Measurements from ENCODE around the gene DOCK3.

Gene DOCK3

GRCh38 chr3:51340989-51341636 lies 666.4 kb downstream of the DOCK3 start:
- Histone ChIP-seq H3K36me3 (ENCODE audit: control insufficient read depth, insufficient read depth, low read length) (peaks cover 16% of the 10 kb centered on the region; the same call in 1 of the 2 replicates), H3K9me3 (ENCODE audit: control insufficient read depth, insufficient read depth, low read depth, low read length) (no peaks in the 10 kb centered on the region), H3K27me3 (ENCODE audit: control insufficient read depth, insufficient read depth, low read length) (no peaks in the 10 kb centered on the region), H3K9ac (ENCODE audit: low read length) (no peak overlapping the region), H3K27ac (ENCODE audit: low read depth, low read length) (no peak overlapping the region; the same call in 1 of the 2 replicates), H3K4me3 (ENCODE audit: low read depth, low read length) (no peak overlapping the region; the same call in 1 of the 2 replicates), H3K4me1 (ENCODE audit: control insufficient read depth, insufficient read depth, low read length) (peaks cover 16% of the 10 kb centered on the region)

GRCh38 chr3:51343918-51344687 lies 669.4 kb downstream of the DOCK3 start:
- Histone ChIP-seq H3K9ac (ENCODE audit: low read length) (no peak overlapping the region), H3K27ac (ENCODE audit: low read depth, low read length) (no peak overlapping the region), H3K4me1 (ENCODE audit: control insufficient read depth, insufficient read depth, low read length) (peaks cover 16% of the 10 kb centered on the region)

GRCh38 chr3:51350751-51351150 lies 676.0 kb downstream of the DOCK3 start:
- H3K36me3 ChIP-seq (ENCODE audit: control insufficient read depth, insufficient read depth, low read length) = peaks cover under 1% of the 10 kb centered on the region; the same call in 1 of the 2 replicates
- no peak overlapping the region for H3K9ac ChIP-seq (ENCODE audit: low read length)
- no peak overlapping the region for H3K4me3 ChIP-seq (ENCODE audit: low read depth, low read length)
- H3K27ac ChIP-seq (ENCODE audit: low read depth, low read length) = no peak overlapping the region
- peaks cover 4% of the 10 kb centered on the region; the same call in 1 of the 2 replicates for H3K9me3 ChIP-seq (ENCODE audit: control insufficient read depth, insufficient read depth, low read depth, low read length)
- no peaks in the 10 kb centered on the region for H3K27me3 ChIP-seq (ENCODE audit: control insufficient read depth, insufficient read depth, low read length)
- peaks cover 5% of the 10 kb centered on the region; the same call in 1 of the 2 replicates for H3K4me1 ChIP-seq (ENCODE audit: control insufficient read depth, insufficient read depth, low read length)

More at GRCh38 chr3:51343918-51344687, 669.4 kb downstream of the DOCK3 start:
- Histone ChIP-seq H3K4me3 (ENCODE audit: low read depth, low read length) (no peak overlapping the region), H3K27me3 (ENCODE audit: control insufficient read depth, insufficient read depth, low read length) (no peaks in the 10 kb centered on the region), H3K36me3 (ENCODE audit: control insufficient read depth, insufficient read depth, low read length) (peaks cover 9% of the 10 kb centered on the region; the same call in 1 of the 2 replicates), H3K9me3 (ENCODE audit: control insufficient read depth, insufficient read depth, low read depth, low read length) (peaks cover 4% of the 10 kb centered on the region; the same call in 1 of the 2 replicates)

- Histone ChIP-seq H3K27me3 (ENCODE audit: control insufficient read depth, insufficient read depth, low read length) (no peaks in the 10 kb centered on the region), H3K27ac (ENCODE audit: low read depth, low read length) (no peak overlapping the region), H3K4me1 (ENCODE audit: control insufficient read depth, insufficient read depth, low read length) (peaks cover 5% of the 10 kb centered on the region; the same call in 1 of the 2 replicates), H3K9ac (ENCODE audit: low read length) (no peak overlapping the region), H3K9me3 (ENCODE audit: control insufficient read depth, insufficient read depth, low read depth, low read length) (no peaks in the 10 kb centered on the region), H3K4me3 (ENCODE audit: low read depth, low read length) (no peak overlapping the region), H3K36me3 (ENCODE audit: control insufficient read depth, insufficient read depth, low read length) (peaks cover 9% of the 10 kb centered on the region; the same call in 1 of the 2 replicates)
Observed at GRCh38 chr3:51353131-51353530, 678.4 kb downstream of the DOCK3 start.

GRCh38 chr3:51353691-51354090 lies 679.0 kb downstream of the DOCK3 start:
- H3K27me3 ChIP-seq (ENCODE audit: control insufficient read depth, insufficient read depth, low read length) = no peaks in the 10 kb centered on the region
- H3K27ac ChIP-seq (ENCODE audit: low read depth, low read length) = no peak overlapping the region
- H3K4me1 ChIP-seq (ENCODE audit: control insufficient read depth, insufficient read depth, low read length) = peaks cover 5% of the 10 kb centered on the region; the same call in 1 of the 2 replicates
- H3K4me3 ChIP-seq (ENCODE audit: low read depth, low read length) = no peak overlapping the region
- H3K9me3 ChIP-seq (ENCODE audit: control insufficient read depth, insufficient read depth, low read depth, low read length) = no peaks in the 10 kb centered on the region
- peaks cover 9% of the 10 kb centered on the region; the same call in 1 of the 2 replicates for H3K36me3 ChIP-seq (ENCODE audit: control insufficient read depth, insufficient read depth, low read length)
- H3K9ac ChIP-seq (ENCODE audit: low read length) = no peak overlapping the region

GRCh38 chr3:51354172-51354571 lies 679.4 kb downstream of the DOCK3 start:
- Histone ChIP-seq H3K9ac (ENCODE audit: low read length) (no peak overlapping the region), H3K4me1 (ENCODE audit: control insufficient read depth, insufficient read depth, low read length) (peaks cover 5% of the 10 kb centered on the region; the same call in 1 of the 2 replicates), H3K27ac (ENCODE audit: low read depth, low read length) (no peak overlapping the region)

GRCh38 chr3:51354731-51355615 lies 680.2 kb downstream of the DOCK3 start:
- Histone ChIP-seq H3K36me3 (ENCODE audit: control insufficient read depth, insufficient read depth, low read length) (peaks cover 15% of the 10 kb centered on the region; the same call in 1 of the 2 replicates), H3K9me3 (ENCODE audit: control insufficient read depth, insufficient read depth, low read depth, low read length) (no peaks in the 10 kb centered on the region), H3K4me1 (ENCODE audit: control insufficient read depth, insufficient read depth, low read length) (peaks cover 5% of the 10 kb centered on the region; the same call in 1 of the 2 replicates), H3K27me3 (ENCODE audit: control insufficient read depth, insufficient read depth, low read length) (no peaks in the 10 kb centered on the region), H3K4me3 (ENCODE audit: low read depth, low read length) (no peak overlapping the region), H3K9ac (ENCODE audit: low read length) (no peak overlapping the region), H3K27ac (ENCODE audit: low read depth, low read length) (no peak overlapping the region)

More at GRCh38 chr3:51354172-51354571, 679.4 kb downstream of the DOCK3 start:
- Histone ChIP-seq H3K9me3 (ENCODE audit: control insufficient read depth, insufficient read depth, low read depth, low read length) (no peaks in the 10 kb centered on the region), H3K27me3 (ENCODE audit: control insufficient read depth, insufficient read depth, low read length) (no peaks in the 10 kb centered on the region), H3K4me3 (ENCODE audit: low read depth, low read length) (no peak overlapping the region), H3K36me3 (ENCODE audit: control insufficient read depth, insufficient read depth, low read length) (peaks cover 9% of the 10 kb centered on the region; the same call in 1 of the 2 replicates)

GRCh38 chr3:51355891-51356578 lies 681.3 kb downstream of the DOCK3 start:
- no peak overlapping the region for H3K27ac ChIP-seq (ENCODE audit: low read depth, low read length)
- no peaks in the 10 kb centered on the region for H3K9me3 ChIP-seq (ENCODE audit: control insufficient read depth, insufficient read depth, low read depth, low read length)
- peaks cover 5% of the 10 kb centered on the region; the same call in 1 of the 2 replicates for H3K4me1 ChIP-seq (ENCODE audit: control insufficient read depth, insufficient read depth, low read length)
- H3K27me3 ChIP-seq (ENCODE audit: control insufficient read depth, insufficient read depth, low read length) = no peaks in the 10 kb centered on the region
- no peak overlapping the region for H3K9ac ChIP-seq (ENCODE audit: low read length)
- peaks cover 20% of the 10 kb centered on the region; the same call in 1 of the 2 replicates for H3K36me3 ChIP-seq (ENCODE audit: control insufficient read depth, insufficient read depth, low read length)
- no peak overlapping the region for H3K4me3 ChIP-seq (ENCODE audit: low read depth, low read length)

- no peak overlapping the region for H3K9ac ChIP-seq (ENCODE audit: low read length)
- no peak overlapping the region for H3K4me3 ChIP-seq (ENCODE audit: low read depth, low read length)
- no peak overlapping the region for H3K27ac ChIP-seq (ENCODE audit: low read depth, low read length)
- peaks cover 5% of the 10 kb centered on the region; the same call in 1 of the 2 replicates for H3K4me1 ChIP-seq (ENCODE audit: control insufficient read depth, insufficient read depth, low read length)
- peaks cover 26% of the 10 kb centered on the region; the same call in 1 of the 2 replicates for H3K36me3 ChIP-seq (ENCODE audit: control insufficient read depth, insufficient read depth, low read length)
- no peaks in the 10 kb centered on the region for H3K27me3 ChIP-seq (ENCODE audit: control insufficient read depth, insufficient read depth, low read length)
- no peaks in the 10 kb centered on the region for H3K9me3 ChIP-seq (ENCODE audit: control insufficient read depth, insufficient read depth, low read depth, low read length)
Observed at GRCh38 chr3:51357856-51358255, 683.1 kb downstream of the DOCK3 start.

GRCh38 chr3:51358981-51359380 lies 684.3 kb downstream of the DOCK3 start:
- H3K27me3 ChIP-seq (ENCODE audit: control insufficient read depth, insufficient read depth, low read length) = no peaks in the 10 kb centered on the region

More at GRCh38 chr3:51358981-51359380, 684.3 kb downstream of the DOCK3 start:
- Histone ChIP-seq H3K4me1 (ENCODE audit: control insufficient read depth, insufficient read depth, low read length) (peaks cover 5% of the 10 kb centered on the region; the same call in 1 of the 2 replicates), H3K4me3 (ENCODE audit: low read depth, low read length) (no peak overlapping the region), H3K9ac (ENCODE audit: low read length) (no peak overlapping the region), H3K9me3 (ENCODE audit: control insufficient read depth, insufficient read depth, low read depth, low read length) (no peaks in the 10 kb centered on the region), H3K27ac (ENCODE audit: low read depth, low read length) (no peak overlapping the region), H3K36me3 (ENCODE audit: control insufficient read depth, insufficient read depth, low read length) (peaks cover 26% of the 10 kb centered on the region; the same call in 1 of the 2 replicates)
